Tibial nerve (tissue), 4 donors: ENCODE measurements around the gene PIP4K2C. TPM values are rescaled to one million over a fixed set of nuclear protein-coding genes. Genes with fewer than 3 reads are reported as not detected.
A peak's percentile ranks its signal among the peaks of the same experiment; 100 is the strongest.

ENCODE experiments used
- DNase-seq, 2 donors: peaks; one replicate each; pipeline ENCODE4 v3.0.0-alpha.2; 2019; ENCODE audit warnings: low spot score in 2 of 2
- H3K27ac ChIP-seq, 4 donors: fragments of 200-600 bp; sonication (generic) in 3 of 4; one replicate each; pipeline ENCODE4 v1.5.1; 2017 to 2019; ENCODE audit warnings: mild to moderate bottlenecking in 1 of 4
- H3K27me3 ChIP-seq, 2 donors: fragments of 200-600 bp; sonication (generic) in 1 of 2; one replicate each; pipeline versions ENCODE4 v1.5.1 to v1.6.0; 2017 to 2019
- H3K36me3 ChIP-seq, 3 donors: fragments of 200-600 bp; sonication (generic); one replicate each; pipeline ENCODE4 v1.5.1; 2018 to 2019
- H3K4me1 ChIP-seq, 4 donors: fragments of 200-600 bp; sonication (generic) in 3 of 4; one replicate each; pipeline ENCODE4 v1.5.1; 2017 to 2019
- H3K4me3 ChIP-seq, 4 donors: fragments of 200-600 bp; sonication (generic) in 3 of 4; one replicate each; pipeline ENCODE4 v1.5.1; 2017 to 2019; ENCODE audit warnings: mild to moderate bottlenecking in 1 of 4, moderate library complexity in 1 of 4
- H3K9me3 ChIP-seq, 4 donors: fragments of 200-600 bp; sonication (generic) in 3 of 4; one replicate each; pipeline ENCODE4 v1.5.1; 2017 to 2019
- EP300 ChIP-seq, 2 donors: sonication (generic); formaldehyde crosslinking; IDR thresholded peaks; one replicate each; pipeline ENCODE4 v1.6.1; 2017; ENCODE audit warnings: antibody characterized with exemption in 2 of 2, mild to moderate bottlenecking in 1 of 2
- POLR2A ChIP-seq, 2 donors: fragments of 450-650 bp; IDR thresholded peaks; one replicate each; pipeline ENCODE4 v1.6.1; 2017; ENCODE audit warnings: antibody characterized with exemption in 2 of 2, mild to moderate bottlenecking in 2 of 2, moderate library complexity in 2 of 2
- WGBS, 2 donors: methylation state at CpG; one replicate each; pipeline ENCODE4 v1.1.5; 2018; 5-methylcytosine and 5-hydroxymethylcytosine counted together
- total RNA-seq, 4 donors: library from RNA; depleted of rRNA; stranded (reverse); fragments of >200 nt; gene quantifications; one replicate each; pipeline ENCODE4 v1.1.0, GENCODE V29; 2016
- TF ChIP-seq, protein P1 (sequence below), 5 experiments: fragments of 200-600 bp in 3 of 5; fragments of 450-650 bp in 2 of 5; sonication (generic) in 3 of 5; IDR thresholded peaks; one replicate each; pipeline ENCODE4 v1.5.1; 2016 to 2019; ENCODE audit warnings: antibody characterized with exemption in 5 of 5, mild to moderate bottlenecking in 3 of 5, moderate library complexity in 2 of 5

PIP4K2C gene
- total RNA-seq, 4 donors from 2014 or later: 29.5 to 67.7 (median 35.9) TPM

DNA sequence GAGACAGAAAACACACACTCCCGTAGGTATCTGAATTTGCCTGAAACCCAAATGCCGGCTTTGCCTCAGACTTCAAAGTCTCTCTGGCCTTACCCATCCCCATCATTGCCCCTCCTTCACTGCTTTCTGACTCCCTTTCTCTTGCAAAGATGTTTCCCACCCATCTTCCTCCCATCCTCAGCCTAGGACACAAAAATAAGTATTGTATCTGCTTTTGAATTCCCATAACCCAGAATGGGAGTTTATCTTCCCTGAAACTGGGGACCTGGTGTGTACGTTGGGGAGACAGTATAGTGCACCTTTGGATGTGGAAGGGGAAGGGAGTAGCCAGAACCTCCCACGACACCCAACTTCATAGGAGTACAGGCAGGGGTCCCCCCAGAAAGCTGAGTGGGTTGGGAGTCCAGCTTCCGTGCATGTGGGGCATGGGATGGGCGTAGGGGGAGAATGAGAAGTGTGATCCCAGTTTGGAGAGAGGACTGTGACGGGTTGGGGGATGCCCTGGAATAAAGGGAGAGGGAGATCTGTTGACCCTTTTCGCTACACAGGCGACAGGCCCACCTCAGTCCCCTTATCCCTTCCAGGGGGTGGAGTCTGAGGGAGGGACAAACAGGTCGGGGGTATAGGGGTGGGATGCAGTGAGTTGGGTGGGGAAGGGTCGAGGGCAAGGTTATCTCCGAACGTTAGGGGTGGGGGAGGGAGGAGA, 41.6 kb upstream of the PIP4K2C start:
- Histone ChIP-seq H3K4me3 (peak overlapping the region; percentile 28 to 51 (median 46)), H3K27ac (peak overlapping the region; percentile 4 to 51 (median 46)), H3K27me3 (peaks cover 2 to 28% of the 10 kb centered on the region in 2 donors), H3K4me1 (peaks cover 3 to 39% (median 22%) of the 10 kb centered on the region in 4 donors), H3K9me3 (no peaks in the 10 kb centered on the region), H3K36me3 (no peaks in the 10 kb centered on the region)
- DNase-seq: no peak
- 33 to 41% methylated on average over 13 of the region's 13 CpGs for WGBS, 2 donors
- no peak for TF ChIP-seq POLR2A (IDR thresholded peaks at IDR 0.05)
- no peak for TF ChIP-seq EP300 (IDR thresholded peaks at IDR 0.05)
- TF ChIP-seq, protein P1, sequence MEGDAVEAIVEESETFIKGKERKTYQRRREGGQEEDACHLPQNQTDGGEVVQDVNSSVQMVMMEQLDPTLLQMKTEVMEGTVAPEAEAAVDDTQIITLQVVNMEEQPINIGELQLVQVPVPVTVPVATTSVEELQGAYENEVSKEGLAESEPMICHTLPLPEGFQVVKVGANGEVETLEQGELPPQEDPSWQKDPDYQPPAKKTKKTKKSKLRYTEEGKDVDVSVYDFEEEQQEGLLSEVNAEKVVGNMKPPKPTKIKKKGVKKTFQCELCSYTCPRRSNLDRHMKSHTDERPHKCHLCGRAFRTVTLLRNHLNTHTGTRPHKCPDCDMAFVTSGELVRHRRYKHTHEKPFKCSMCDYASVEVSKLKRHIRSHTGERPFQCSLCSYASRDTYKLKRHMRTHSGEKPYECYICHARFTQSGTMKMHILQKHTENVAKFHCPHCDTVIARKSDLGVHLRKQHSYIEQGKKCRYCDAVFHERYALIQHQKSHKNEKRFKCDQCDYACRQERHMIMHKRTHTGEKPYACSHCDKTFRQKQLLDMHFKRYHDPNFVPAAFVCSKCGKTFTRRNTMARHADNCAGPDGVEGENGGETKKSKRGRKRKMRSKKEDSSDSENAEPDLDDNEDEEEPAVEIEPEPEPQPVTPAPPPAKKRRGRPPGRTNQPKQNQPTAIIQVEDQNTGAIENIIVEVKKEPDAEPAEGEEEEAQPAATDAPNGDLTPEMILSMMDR (IDR thresholded peaks at IDR 0.05): no peak

- Histone ChIP-seq H3K36me3 (no peaks in the 10 kb centered on the region), H3K4me3 (peak within 1 kb of the TSS; percentile 28 to 51 (median 46)), H3K27me3 (peaks cover 2 to 28% of the 10 kb centered on the region in 2 donors), H3K4me1 (peaks cover 3 to 31% (median 19%) of the 10 kb centered on the region in 4 donors), H3K9me3 (no peaks in the 10 kb centered on the region), H3K27ac (peak within 1 kb of the TSS; percentile 4 to 51 (median 46))
- DNase-seq: no peak
- WGBS, 2 donors: 5 to 8% methylated on average over 17 to 50 of the region's 52 CpGs
- TF ChIP-seq POLR2A (IDR thresholded peaks at IDR 0.05) (peak in 1 of 2 donors; percentile 20), EP300 (IDR thresholded peaks at IDR 0.05) (peak in 1 of 2 donors; percentile 24)
- TF ChIP-seq, protein P1 (IDR thresholded peaks at IDR 0.05): no peak
Observed at GRCh38 chr12:57549909-57550640, 40.9 kb upstream of the PIP4K2C start, which contains the start of gene KIF5A. KIF5A (plus strand) TSS chr12:57550044; CDS start chr12:57550272, 228 bp downstream.

DNA sequence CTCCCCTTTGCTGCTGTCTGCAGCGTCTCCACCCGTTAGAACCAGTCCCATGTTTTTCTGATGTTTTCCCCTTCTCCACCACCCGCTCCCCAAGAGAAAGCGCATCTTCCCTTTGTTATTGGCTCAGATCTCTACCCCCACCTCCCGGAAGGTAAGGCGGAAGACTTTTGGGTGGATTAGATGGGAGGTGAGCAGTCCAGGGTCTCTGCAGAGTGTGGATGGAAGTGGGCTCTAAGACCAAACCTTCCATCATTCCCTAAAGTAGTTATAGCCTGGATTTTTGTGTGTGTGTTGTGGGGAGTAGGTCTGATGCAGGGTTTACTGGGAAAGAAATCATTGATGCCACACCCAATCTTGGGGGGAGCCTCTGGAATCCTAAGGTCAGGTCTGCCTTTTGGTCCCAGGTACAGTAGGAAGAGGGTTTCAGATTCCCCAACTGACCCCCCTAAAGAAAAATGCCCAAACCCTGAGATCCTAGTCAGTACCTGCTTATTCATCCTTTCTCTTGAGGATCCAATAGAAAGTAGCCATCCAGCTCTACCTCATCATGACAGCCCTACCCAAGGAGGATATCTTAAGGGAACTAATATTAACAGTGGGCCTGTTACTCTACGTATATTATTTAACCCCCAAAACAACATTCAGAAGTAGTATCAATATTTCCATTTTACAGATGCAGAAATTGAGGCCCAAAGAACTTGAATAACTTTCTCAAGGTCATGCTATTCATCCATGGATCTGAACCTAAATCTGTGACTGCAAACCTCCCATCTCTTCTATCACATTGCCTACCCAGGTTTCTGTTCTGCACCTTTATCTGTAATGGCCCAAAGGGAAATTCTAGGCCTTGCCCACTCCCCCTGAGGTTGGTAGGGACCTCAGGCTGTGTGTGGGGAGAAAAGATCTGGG, 40.1 kb upstream of the PIP4K2C start:
- H3K4me3 ChIP-seq: peak overlapping the region in 3 of 4 donors; percentile 43 to 51 (median 50)
- H3K36me3 ChIP-seq: no peaks in the 10 kb centered on the region
- TF ChIP-seq, protein P1 (IDR thresholded peaks at IDR 0.05): no peak
- no peak for TF ChIP-seq POLR2A (IDR thresholded peaks at IDR 0.05)
- H3K9me3 ChIP-seq: no peaks in the 10 kb centered on the region
- peaks cover 0 to 23% (median 12%) of the 10 kb centered on the region in 4 donors for H3K4me1 ChIP-seq
- DNase-seq: no peak
- 55 to 63% methylated on average over 7 of the region's 7 CpGs for WGBS, 2 donors
- H3K27ac ChIP-seq: peak overlapping the region in 3 of 4 donors; percentile 45 to 51 (median 48)
- H3K27me3 ChIP-seq: peaks cover 2 to 28% of the 10 kb centered on the region in 2 donors

DNA sequence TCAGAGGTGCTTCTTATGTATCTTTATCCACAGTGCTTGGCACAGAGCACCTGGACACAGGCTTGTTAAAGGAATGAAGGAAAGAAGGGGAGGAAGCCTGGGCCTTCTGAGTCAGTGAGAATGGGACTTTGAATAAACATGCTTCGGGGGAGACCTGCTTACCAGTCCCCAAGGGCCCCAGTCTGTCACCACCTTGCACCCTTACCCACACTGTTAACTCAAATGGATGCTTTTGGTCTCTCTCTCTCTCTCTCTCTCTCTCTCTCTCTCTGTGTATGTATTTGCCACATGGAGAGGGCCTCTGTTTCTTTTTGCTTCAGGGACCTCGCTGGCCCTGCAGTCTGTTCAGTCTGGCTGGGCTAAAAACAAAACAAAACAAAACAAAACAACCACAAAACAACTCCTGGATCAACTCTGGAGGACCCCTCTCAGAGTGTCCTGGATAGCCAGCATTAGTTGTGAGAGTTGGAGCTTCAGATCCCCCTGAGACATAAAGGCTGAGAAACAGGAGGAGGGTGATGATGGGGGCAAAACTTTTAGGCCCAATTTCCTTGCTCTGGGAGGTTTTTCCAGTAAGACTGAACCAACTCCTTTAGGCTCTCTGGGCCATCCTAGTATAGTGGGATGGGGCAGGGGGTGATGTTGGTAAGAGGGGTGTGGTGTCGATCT, 39.2 kb upstream of the PIP4K2C start:
- 64 to 72% methylated on average over 3 of the region's 3 CpGs for WGBS, 2 donors
- TF ChIP-seq POLR2A (IDR thresholded peaks at IDR 0.05) (no peak), EP300 (IDR thresholded peaks at IDR 0.05) (no peak)
- TF ChIP-seq, protein P1 (IDR thresholded peaks at IDR 0.05): no peak
- Histone ChIP-seq H3K27ac (peak overlapping the region in 1 of 4 donors; percentile 2), H3K4me1 (peaks cover 0 to 18% (median 7%) of the 10 kb centered on the region in 4 donors), H3K4me3 (no peak overlapping the region), H3K9me3 (no peaks in the 10 kb centered on the region), H3K27me3 (peaks cover 2 to 28% of the 10 kb centered on the region in 2 donors), H3K36me3 (no peaks in the 10 kb centered on the region)
- DNase-seq: no peak
